Measurements from ENCODE around the gene TULP4.
A peak's percentile ranks its signal among the peaks of the same experiment; 100 is the strongest.
"Not testable (repeated sequence)": the region's sequence is repeated elsewhere in the genome, so short reads cannot be mapped to it uniquely, and the experiment has no call there.

Gene TULP4

DNA sequence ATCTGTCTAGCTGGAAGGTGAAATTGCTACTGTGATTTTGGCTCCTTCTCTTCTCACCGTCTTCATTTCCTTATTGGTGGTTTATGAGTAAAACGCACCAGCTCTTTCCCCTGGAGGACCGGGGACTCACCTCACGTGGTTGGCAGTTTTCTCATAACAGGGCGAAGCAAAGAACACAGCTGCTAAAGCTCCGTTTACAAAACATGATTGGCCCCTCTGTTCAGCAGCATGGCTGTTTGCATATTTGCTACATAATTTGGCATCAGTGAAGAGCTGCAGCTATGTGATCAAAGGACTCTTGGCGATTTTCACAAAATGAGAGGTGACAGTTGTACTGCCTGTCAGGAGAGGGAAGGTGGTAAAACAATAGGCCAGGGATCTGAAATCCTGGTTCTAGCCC lies 227.1 kb downstream of the TULP4 start:
- DNase-seq = no peak

DNA sequence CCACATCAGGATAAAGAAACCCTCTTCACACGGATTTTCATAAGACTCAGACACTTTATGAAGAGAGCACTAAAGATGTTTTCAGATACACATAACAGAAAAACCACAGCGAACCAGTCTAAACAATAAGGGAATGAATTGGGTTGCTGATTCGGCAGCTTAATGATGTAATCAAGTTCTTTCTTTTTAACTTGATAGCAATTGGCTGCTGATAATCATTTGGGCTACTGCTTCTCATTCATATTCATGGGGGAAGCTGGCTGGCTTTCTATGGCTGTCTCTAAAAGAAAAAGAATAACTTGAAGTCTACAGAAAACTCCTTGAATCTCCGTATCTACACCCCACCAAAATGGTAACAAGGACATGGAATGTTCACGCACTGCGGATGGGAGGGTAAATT lies 227.6 kb downstream of the TULP4 start:
- DNase-seq = no peak

DNA sequence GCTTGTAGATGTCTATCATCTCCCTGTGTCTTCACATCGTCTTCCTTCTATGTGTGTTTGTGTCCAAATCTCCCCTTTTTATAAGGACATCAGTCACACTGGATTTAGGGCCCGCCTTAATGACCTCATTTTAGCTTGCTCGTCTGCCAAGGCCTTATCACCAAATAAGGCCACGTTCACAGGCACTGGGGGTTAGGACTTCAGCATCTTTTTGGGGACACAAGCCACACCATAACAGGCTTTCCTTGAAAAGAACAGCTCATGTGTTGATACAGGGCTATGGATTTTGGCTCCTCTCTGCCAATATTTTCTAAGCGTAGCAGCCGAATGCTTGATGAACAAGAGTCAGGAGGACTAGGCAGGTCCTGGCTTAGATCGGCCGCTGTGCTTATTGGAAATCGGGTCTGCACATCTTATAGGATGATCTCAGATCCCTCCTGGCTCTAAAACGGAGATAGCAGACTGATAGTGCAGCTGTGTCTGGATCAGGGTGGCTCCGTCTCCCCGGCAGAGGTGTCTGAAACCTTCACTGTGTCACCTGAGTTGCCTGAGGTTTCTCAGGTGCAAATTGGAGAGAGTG lies 231.4 kb downstream of the TULP4 start:
- no peak for DNase-seq

DNA sequence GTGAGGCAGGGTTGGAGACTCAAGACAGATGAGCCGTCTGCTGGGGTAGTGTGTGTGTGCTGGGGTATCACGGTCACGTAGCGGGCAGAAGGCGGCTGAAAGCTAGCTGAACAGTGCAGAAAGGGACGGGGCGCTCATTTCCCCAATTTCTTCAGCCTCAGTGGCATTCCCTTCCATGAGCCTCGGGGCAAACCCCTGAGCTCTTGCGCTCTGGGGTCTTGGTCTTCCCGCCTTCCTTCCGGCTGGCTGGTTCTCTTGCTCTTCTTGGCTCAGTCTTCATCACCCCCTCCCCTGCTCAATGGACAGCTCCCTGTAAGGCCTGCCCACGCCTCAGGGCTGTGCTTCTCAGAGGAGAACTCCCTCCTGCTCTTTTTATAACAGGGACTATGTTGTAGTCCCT lies 232.2 kb downstream of the TULP4 start:
- no peak for DNase-seq

DNA sequence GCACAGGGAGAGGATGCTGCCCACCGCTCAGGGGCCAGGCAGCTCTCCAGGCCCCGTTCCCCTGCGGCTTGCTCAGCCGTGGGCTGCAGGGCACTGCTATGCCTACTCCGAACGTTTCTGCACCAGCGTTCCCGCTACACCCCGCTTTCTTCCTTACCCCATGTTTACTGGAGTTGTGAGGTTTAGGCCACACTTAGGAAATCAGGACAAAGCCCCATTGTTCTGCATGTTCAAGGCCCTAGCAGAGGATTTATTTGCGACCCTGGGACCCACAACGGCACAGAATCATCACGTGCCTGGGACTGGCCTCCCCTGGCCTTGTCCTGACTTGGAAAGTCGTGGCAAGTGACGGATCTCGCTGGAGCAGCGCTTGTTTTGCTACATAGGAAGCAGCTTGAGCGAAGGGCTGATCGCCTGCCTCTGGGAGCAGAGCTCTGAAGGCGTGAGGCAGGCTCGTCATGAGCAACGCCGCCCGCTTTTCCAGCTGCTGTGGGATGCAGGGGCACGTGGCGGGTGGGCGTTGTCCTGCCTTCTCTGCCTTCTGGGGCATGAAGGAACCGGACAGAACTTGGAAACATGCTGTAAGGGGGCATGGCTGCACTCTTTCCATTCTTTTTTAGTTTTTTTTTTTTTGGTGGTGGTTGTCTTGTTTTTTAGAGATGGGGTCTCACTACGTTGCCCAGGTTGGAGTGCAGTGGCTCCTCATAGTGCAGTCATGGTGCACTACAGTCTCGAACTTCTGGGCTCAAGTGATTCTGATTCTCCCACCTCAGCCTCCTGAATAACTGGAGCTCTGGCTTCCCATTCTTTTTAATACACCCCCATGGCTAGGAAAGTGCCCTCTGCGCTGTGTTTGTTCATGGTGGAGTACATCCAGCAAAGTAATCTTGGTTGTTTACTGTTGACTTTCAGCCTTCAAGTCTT lies 233.0 kb downstream of the TULP4 start:
- no peak for DNase-seq

DNA sequence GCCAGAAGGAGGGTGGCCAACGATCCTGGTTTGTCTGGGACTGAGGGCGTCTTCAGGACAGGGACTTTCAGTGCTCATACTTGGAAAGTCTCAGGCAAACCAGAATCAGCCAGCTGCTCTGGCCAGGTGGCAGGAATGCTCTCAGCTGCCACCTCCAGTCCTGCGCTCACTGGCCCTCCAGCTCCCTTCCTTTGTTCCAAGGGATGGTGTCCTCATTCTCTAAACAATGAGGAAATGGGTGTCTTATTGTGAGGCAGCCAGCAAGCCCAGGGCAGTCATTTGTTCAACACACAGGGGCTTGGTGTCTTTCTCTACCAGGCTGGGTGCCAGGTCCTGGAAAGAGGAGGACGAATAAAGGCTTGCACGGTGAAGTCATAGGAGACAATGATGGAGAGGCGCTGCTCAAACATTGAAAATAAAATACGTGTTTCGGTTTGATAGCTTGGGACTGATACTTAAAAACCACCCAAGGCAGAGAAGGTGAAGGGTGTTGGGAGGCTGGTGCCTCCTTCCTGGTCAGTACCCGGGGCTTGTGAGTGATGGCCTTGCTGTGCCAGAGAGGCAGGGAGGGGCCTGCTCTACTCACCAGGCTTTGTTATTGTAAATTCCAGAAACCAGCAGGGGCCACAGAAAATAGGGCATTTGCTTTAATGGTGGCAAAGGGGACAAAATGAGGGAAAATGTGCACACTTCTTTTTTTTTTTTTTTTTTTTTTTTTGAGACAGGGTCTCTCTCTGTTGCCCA lies 236.3 kb downstream of the TULP4 start:
- DNase-seq = no peak

DNA sequence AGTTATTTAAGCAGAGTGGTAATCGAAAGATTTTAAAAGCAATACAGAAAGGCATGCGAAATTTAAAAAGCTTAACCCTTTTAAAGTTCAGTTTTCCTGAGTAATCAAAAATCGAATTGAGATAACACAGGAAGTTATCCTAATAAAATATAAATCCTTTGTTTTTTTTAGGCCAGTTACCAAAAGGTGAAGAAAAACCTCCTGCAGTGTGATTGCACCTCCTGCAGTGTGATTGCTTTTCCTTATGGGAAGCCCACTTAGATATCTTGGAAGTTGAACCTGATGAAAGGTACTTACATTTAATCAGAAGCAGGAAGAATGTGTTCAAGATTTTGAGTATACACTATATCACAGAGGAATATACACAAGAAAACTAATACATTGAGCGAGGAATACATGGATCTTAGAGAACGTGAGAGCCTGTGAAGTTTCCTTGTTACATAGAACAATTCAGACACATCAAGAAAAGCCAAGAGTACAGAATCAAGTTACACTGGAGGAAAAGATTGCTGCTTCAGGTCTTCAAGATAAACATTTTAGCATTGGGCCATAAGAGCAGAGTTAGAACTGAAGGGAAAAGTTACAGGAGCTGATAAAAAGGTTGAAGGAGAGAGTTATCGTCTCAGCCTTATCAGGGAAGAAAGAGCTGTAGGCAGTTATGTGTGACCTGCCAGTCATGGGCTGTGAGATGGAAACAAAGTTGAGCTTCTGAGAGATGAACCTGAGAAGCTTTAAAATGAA lies 240.0 kb downstream of the TULP4 start:
- DNase-seq = no peak

DNA sequence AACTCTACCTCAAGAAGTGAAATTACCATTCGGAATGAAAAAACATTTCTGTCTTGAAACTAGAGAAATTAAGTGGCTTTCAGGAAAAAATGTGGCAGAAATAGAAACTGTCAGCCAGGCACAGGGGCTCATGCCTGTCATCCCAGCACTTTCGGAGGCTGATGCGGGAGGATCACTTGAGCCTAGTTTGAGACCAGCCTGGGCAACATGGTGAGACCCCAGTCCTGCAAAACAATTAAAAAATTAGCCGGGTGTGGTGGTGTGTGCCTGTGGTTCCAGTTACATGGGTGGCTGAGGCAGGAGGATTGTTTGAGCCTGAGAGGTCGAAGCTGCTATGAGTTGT lies 240.5 kb downstream of the TULP4 start:
- no peak for DNase-seq

DNA sequence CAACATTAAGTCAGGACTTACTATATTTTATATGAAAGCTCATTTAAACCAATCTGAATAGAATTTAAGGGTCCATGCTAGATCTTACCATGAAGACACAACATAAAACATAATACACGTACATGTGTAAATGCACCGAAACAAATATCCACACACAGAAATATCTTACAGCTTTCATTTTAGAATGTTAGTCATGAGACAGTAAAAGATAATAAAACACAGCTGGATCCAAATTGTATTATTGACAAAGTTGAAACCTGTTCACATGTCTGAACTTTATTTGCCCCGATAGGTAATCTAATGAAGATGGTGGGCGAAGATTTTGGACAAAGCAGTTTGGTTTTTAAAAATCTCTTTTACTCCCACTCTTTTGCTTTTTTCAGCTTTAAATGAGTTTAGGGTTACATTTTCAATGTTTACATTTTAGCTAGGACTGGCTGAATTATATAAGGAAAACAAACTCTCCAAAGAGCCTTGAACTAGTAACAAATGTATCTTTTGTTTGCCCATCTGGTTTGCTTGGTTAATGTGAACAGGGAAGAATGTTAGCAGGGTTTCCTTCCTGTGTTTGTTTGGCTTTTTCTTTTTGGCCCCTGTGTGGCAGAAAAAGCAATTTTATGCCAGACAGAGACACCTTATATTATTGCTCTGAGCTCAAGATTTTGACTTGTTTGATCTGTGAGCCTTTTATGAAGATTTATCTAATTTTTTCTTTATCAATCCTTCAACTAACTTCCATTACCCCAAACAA lies 242.5 kb downstream of the TULP4 start:
- DNase-seq = no peak

DNA sequence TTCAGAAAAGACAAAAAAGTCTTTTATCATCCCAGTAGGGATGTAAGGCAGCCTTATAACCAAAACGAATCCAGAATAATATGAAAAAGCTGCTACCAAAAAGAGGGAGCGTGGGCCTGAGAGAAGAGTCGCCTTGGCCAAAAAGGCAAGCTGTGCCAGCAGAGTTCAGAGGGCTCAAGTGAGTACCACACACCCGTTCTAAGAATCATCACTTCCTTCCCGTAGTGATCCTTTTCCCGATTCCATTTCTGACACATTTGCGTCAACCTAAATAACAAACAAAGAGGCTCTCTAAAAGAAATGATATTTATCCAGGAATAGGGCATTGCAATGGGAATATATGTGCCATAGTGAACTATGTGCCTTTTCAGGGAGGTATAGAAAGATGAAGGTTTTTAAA lies 243.8 kb downstream of the TULP4 start:
- DNase-seq = no peak

DNA sequence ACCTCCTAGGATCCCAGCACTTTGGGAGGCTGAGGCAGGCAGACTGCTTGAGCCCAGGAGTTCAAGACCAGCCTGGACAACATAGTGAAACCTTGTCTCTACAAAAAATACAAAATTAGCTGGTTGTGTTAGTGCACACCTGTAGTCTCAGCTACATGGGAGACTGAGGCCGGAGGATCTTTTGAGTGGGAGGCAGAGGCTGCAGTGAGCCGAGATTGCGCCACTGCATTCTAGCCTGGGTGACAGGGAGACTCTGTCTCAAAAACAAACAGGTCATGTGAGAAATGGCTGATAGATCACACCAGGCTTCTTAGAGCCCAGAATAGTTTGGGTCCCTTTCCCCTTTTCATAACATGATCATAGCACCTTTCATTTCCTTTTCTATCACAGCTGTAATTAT lies 244.8 kb downstream of the TULP4 start:
- not testable (repeated sequence) for DNase-seq

DNA sequence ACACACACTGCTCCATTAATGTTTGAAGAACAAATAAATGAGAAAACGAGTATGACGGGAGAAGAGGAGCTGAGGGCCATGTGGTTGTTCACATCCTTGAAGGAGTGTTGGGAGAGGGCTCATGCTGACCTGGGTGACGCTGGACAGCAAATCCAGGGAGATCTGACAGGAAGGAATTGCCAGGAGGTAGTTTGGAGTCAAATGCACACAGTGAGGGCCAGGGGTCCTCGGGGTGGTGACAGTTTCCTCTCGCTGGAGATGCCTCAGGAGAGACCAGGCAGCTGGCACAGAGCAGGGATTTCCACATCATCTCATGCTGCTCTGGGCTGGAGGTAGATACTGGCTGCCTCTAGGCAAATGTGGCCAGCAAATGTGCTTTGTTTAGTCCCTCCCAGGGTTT lies 245.7 kb downstream of the TULP4 start:
- DNase-seq = no peak

DNA sequence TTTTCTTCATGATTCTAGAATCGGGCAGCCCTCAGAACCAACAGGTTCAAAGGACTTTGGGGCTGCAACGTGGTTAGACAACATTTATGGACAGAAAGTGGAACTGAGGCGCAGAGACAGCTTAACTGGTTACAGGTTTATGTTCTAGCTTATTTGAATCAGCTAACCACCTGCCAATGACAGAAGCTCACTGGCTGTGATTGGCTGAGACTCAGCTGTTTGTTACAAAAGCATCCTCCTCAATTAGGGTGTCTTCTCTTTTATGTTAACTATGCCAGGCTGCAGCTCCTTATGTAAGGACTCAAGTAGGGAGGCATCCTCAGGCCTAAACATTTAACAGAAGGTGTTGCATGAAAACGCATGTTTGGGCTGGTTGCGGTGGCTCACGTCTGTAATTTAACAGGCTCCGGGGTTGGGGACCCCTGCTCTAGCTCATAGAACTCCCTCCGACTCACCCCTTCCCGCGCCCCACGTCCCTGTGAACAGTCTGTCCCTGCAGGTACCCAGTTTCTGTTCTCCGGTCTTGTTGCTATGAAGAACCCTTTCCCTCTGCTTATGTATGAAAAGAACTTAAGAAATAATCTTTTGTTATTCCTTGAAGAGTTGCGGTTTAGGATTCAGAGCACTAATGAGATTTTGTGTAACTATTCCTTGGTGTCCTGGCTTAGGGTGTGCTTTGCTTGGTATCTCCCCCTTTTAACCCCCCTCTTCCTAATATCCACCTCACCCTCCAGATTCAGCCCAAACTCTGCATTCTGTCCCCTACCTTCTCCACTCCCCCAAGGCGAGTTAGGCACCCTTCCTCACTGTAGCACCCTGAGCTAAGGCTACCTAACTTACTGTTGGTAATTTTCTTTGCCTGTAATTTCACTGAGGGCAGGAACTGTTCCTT lies 246.4 kb downstream of the TULP4 start:
- DNase-seq = no peak

DNA sequence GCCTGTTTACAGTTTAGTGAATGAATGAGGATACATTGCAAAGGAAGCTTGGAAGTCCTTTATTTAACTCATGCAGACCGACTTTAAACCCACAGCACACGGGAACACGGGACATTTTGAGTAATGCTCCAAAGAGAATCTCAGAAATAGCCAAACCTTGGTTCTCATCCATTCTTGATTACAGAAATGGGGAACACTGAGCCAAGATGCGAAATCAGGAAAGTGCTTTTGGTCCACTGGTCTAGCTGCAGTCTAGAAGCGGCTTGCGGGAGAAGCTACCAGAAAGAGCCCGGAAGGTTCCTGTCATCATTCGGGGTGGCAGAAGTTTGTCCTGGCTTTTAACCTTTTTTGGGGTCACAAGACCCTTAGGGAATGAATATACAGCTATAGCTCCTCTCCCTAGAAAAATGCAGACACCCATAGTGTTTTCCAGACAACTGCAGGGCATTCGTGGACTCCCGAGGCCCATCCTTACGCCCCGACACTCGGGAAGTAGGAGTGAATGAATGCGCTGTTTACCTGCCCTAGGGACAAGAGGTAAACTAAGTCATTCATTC lies 247.2 kb downstream of the TULP4 start:
- no peak for DNase-seq

DNA sequence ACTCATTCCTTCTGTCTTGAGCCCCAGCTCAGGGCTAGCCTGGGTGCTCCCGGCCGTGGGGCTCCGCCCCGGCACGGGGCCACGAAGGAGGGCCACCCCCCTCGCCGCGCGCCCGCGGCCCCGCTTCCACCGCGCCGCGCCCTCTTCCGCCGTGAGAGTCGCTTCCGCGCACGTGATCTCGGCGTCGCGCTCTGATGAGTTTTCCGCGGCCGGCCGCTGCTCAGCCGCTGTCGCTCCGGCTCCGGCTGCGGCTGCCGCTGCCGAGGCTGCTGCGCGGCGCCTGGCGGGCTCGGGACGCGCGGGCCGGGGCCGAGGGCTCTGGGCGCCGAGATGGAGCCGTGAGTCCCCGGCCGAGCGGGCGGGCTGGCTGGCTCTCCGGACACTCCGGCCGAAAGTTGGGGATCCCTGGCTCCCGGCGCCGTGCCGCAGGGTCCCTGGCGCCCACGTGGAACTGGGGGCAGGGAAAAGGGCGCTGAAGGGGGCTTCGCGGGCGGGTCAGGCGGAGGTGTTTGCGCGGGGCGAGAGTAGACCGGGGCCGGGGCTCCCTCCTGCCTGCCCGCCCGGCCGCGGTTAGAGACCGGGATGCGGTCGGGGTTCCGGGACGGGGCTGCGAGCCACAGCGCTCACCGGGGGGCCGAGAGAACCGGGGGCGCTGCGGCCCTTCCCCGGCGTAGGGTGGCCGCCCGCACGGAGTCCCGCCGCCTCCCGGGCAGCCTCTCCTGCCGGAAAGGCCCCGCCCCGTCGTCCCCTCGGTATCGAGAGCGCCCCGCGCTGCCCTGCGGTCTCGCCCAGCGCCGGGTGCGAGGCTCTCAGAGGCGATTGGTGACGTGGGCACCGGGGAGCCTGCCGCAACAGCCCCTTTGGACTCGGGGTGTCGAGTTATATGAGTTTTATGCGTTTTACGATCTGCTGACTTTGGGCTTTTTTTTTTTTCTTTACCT lies 247.9 kb downstream of the TULP4 start, which contains the start of gene TMEM181:
TMEM181 (plus strand) TSS at position 197 of the 941 bp plus-strand sequence; CDS start at position 331, 134 bp downstream.
- DNase-seq = peak; percentile 21 to 75

DNA sequence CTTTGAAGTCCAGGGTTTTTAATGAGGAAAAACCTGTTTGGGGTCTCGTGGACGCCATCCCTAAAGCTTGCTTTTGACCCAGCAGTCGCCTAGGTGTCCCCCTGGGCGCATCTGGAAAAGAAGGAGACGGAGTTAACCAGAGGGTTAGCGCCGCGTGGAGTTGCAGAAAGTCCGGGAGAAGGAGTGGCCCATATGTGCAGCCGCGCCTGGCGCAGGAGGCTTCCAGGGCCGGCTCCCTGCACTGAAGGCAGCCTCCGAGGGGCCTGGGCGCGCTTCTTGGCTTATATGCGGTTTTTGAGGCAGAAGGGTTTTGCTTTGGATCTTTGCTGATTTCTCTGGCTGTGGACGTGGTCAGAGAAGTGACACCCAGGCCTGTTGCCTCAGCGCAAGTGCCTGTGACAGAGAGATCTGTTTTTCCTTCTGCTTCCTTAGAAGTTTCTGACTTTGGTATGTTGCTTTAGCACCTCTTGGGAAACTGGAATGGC lies 248.6 kb downstream of the TULP4 start:
- DNase-seq = no peak

All from SW 1271 (cell line).